CD4-positive, alpha-beta T cell treated with Interleukin-4 for 4 hours (primary cell): ENCODE measurements around the gene RPL37A.

ENCODE experiments used
- DNase-seq: peaks from one replicate; pipeline ENCODE4 v3.0.0-alpha.2; 2020

The RPL37A gene

GRCh38 chr2:216551234-216552068, 52.8 kb downstream of the RPL37A start:
- DNase-seq: no peak

DNA sequence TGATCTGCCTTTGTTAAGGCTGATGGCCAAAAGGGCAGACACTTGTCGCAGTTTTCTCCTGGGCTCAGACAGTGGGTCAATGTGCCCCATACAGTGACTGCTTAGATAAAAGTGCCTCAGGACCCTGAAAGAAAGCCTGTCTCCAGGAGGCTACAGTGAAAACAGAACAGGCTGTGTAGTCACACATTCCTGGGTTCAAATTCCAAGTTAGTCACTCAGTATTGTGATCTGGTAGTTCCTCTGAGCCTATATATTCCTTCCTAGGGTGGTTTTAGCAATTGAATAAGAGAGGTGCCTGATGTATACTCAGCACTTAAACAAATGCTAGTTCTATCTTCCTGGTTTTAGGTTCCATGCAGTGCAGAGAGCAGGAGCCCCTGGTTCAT, 54.4 kb downstream of the RPL37A start:
- DNase-seq: no peak
